CD4-positive, alpha-beta T cell (primary cell): ENCODE measurements around the gene ZNF571. TPM values are rescaled to one million over a fixed set of nuclear protein-coding genes. Genes with fewer than 3 reads are reported as not detected.

ENCODE experiments used
- ATAC-seq: fragments of 200-7000 bp; cut with Tn5 transposase; one replicate; pipeline ENCODE4 v1.10.0; 2022; ENCODE audit warnings: mild to moderate bottlenecking; ENCODE audit not compliant: poor library complexity
- CTCF ChIA-PET: fragments of 350-600 bp; sonication (Branson Sonifier 250); formaldehyde crosslinking; loops from one replicate; lab custom pipeline; 2021; ENCODE audit warnings: antibody characterized with exemption, inconsistent platforms; lab: Charles Lee
- POLR2A ChIA-PET: fragments of 350-600 bp; sonication (Branson Sonifier 250); formaldehyde crosslinking; loops from one replicate; lab custom pipeline; 2021; ENCODE audit warnings: antibody characterized with exemption, inconsistent platforms; lab: Charles Lee
- DNase-seq, 14 experiments: peaks; one replicate each; pipeline ENCODE4 v3.0.0-alpha.2; 2013 to 2020; ENCODE audit warnings: mixed read lengths in 2 of 14
- H3K27ac ChIP-seq, 2 donors: one replicate each; pipeline versions ENCODE4 v1.5.1 to v1.7.0; 2013; ENCODE audit warnings: low read length in 2 of 2, low read depth in 1 of 2, mild to moderate bottlenecking in 1 of 2
- H3K27me3 ChIP-seq, 2 experiments: 1 replicate in 1 of 2; 2 replicates in 1 of 2; pipeline versions ENCODE4 v1.6.1 to v1.7.0; 2013; ENCODE audit warnings: low read length in 2 of 2, control low read depth in 1 of 2, mild to moderate bottlenecking in 1 of 2, moderate library complexity in 1 of 2; ENCODE audit not compliant: insufficient read depth in 2 of 2, control insufficient read depth in 1 of 2
- H3K36me3 ChIP-seq: one replicate; pipeline ENCODE4 v1.6.1; 2013; ENCODE audit warnings: low read length, control low read depth; ENCODE audit not compliant: insufficient read depth
- H3K4me1 ChIP-seq: one replicate; pipeline ENCODE4 v1.6.1; 2013; ENCODE audit warnings: low read length, control low read depth; ENCODE audit not compliant: insufficient read depth
- H3K4me3 ChIP-seq: one replicate; pipeline ENCODE4 v1.5.1; 2013; ENCODE audit warnings: mild to moderate bottlenecking, low read length, moderate library complexity
- H3K9me3 ChIP-seq, 2 experiments: 1 replicate in 1 of 2; 2 replicates in 1 of 2; pipeline versions ENCODE4 v1.6.1 to v1.7.0; 2013; ENCODE audit warnings: low read length in 2 of 2, mild to moderate bottlenecking in 2 of 2, control low read depth in 1 of 2, moderate library complexity in 1 of 2; ENCODE audit not compliant: control insufficient read depth in 1 of 2, insufficient read depth in 1 of 2
- H3K27ac Mint-ChIP-seq: one replicate; pipeline ENCODE4 v1.8.0; 2020; ENCODE audit warnings: mixed read lengths
- H3K27me3 Mint-ChIP-seq: one replicate; pipeline ENCODE4 v1.8.0; 2021; ENCODE audit warnings: mixed read lengths
- H3K36me3 Mint-ChIP-seq: one replicate; pipeline ENCODE4 v1.8.0; 2021; ENCODE audit warnings: low read depth, mixed read lengths
- H3K4me1 Mint-ChIP-seq: one replicate; pipeline ENCODE4 v1.8.0; 2021; ENCODE audit warnings: low read depth, mixed read lengths
- H3K4me3 Mint-ChIP-seq: one replicate; pipeline ENCODE4 v1.8.0; 2020; ENCODE audit warnings: mild to moderate bottlenecking, mixed read lengths
- H3K9me3 Mint-ChIP-seq: one replicate; pipeline ENCODE4 v1.8.0; 2020; ENCODE audit warnings: mixed read lengths
- CTCF ChIP-seq: fragments of 200-600 bp; IDR thresholded peaks from one replicate; pipeline ENCODE4 v1.8.0; 2022; ENCODE audit warnings: antibody characterized with exemption, mild to moderate bottlenecking
- intact Hi-C, 2 experiments: fragments of 100-400 bp; cut with DNase I in 1 of 2; cut with micrococcal nuclease in 1 of 2; formaldehyde crosslinking; loops; one replicate each; pipeline versions ENCODE4 v1.15.1 to v1.9.0; 2023 to 2025; cut with DNase I, micrococcal nuclease
- total RNA-seq, 174 experiments: library from RNA in 2 of 174; stranded (reverse) in 2 of 174; gene quantifications; one replicate each; pipeline ENCODE4 v1.2.3 and lab custom pipeline; 2021 to 2026

The ZNF571 gene
- total RNA-seq, 2 experiments from 2014 or later, result 6.7 to 7.0 TPM

- H3K9me3 ChIP-seq, result peaks cover 2 to 27% of the 10 kb centered on the region in 2 experiments
- H3K27me3 ChIP-seq, result no peaks in the 10 kb centered on the region
- intact Hi-C loops, result no loop called here
- no peak overlapping the region for H3K4me3 ChIP-seq
- no peaks in the 10 kb centered on the region for H3K4me1 Mint-ChIP-seq
- ChIA-PET POLR2A (no interaction called here), CTCF (no interaction called here)
- ATAC-seq (no peak), DNase-seq (no peak)
- peaks cover 34% of the 10 kb centered on the region for H3K9me3 Mint-ChIP-seq
- no peak for TF ChIP-seq CTCF
- no peak overlapping the region for H3K27ac Mint-ChIP-seq
- H3K27ac ChIP-seq, result no peak overlapping the region
- no peaks in the 10 kb centered on the region for H3K27me3 Mint-ChIP-seq
- H3K4me3 Mint-ChIP-seq, result no peak overlapping the region
- no peaks in the 10 kb centered on the region for H3K36me3 Mint-ChIP-seq
- H3K36me3 ChIP-seq, result peaks cover 12% of the 10 kb centered on the region
- H3K4me1 ChIP-seq, result no peaks in the 10 kb centered on the region
Observed at GRCh38 chr19:37572203-37572602, 22.4 kb downstream of the ZNF571 start.

- H3K27ac ChIP-seq, result no peak overlapping the region
- H3K9me3 ChIP-seq, result peaks cover 31 to 37% of the 10 kb centered on the region in 2 experiments
- H3K9me3 Mint-ChIP-seq, result peaks cover 31% of the 10 kb centered on the region
- no peak for DNase-seq
- intact Hi-C loops, result no loop called here
- no peaks in the 10 kb centered on the region for H3K4me1 Mint-ChIP-seq
- peaks cover 30% of the 10 kb centered on the region for H3K36me3 Mint-ChIP-seq
- no peaks in the 10 kb centered on the region for H3K27me3 ChIP-seq
- ChIA-PET POLR2A (no interaction called here), CTCF (no interaction called here)
- H3K4me3 Mint-ChIP-seq, result no peak overlapping the region
- H3K27ac Mint-ChIP-seq, result no peak overlapping the region
- H3K36me3 ChIP-seq, result peaks cover 5% of the 10 kb centered on the region
- no peak for ATAC-seq
- no peaks in the 10 kb centered on the region for H3K4me1 ChIP-seq
- no peak overlapping the region for H3K4me3 ChIP-seq
- no peaks in the 10 kb centered on the region for H3K27me3 Mint-ChIP-seq
- no peak for TF ChIP-seq CTCF
Observed at GRCh38 chr19:37565370-37565669, 29.3 kb downstream of the ZNF571 start.

GRCh38 chr19:37564624-37565369 lies 29.8 kb downstream of the ZNF571 start:
- CTCF ChIA-PET, result no interaction called here
- intact Hi-C loops, result no loop called here
- Histone ChIP-seq H3K4me1 (no peaks in the 10 kb centered on the region), H3K9me3 (peaks cover 35 to 40% of the 10 kb centered on the region in 2 experiments), H3K27me3 (no peaks in the 10 kb centered on the region), H3K36me3 (peaks cover 5% of the 10 kb centered on the region), H3K27ac (no peak overlapping the region), H3K4me3 (no peak overlapping the region)
- TF ChIP-seq CTCF, result no peak
- no peak overlapping the region for H3K4me3 Mint-ChIP-seq
- POLR2A ChIA-PET, result no interaction called here
- peaks cover 32% of the 10 kb centered on the region for H3K36me3 Mint-ChIP-seq
- no peak for DNase-seq
- no peaks in the 10 kb centered on the region for H3K4me1 Mint-ChIP-seq
- H3K27me3 Mint-ChIP-seq, result no peaks in the 10 kb centered on the region
- peaks cover 27% of the 10 kb centered on the region for H3K9me3 Mint-ChIP-seq
- no peak for ATAC-seq
- no peak overlapping the region for H3K27ac Mint-ChIP-seq
